Thyroid gland (tissue), 4 donors: ENCODE results near the gene PRELP.

Experiments used
- CTCF ChIP-seq, 6 experiments: fragments of 200-600 bp in 3 of 6; fragments of 450-650 bp in 3 of 6; sonication (generic) in 3 of 6; IDR thresholded peaks; one replicate each; pipeline ENCODE4 v1.5.1; 2016 to 2019; ENCODE audit warnings: antibody characterized with exemption in 6 of 6, mild to moderate bottlenecking in 2 of 6, inconsistent platforms in 1 of 6, moderate library complexity in 1 of 6
- POLR2A ChIP-seq, 2 donors: fragments of 450-650 bp; IDR thresholded peaks; one replicate each; pipeline ENCODE4 v1.6.1; 2017; ENCODE audit warnings: antibody characterized with exemption in 2 of 2, mild to moderate bottlenecking in 2 of 2, moderate library complexity in 1 of 2

- TF ChIP-seq CTCF (IDR thresholded peaks at IDR 0.05) (no peak), POLR2A (IDR thresholded peaks at IDR 0.05) (no peak)
Observed at GRCh38 chr1:203480525-203481084, 5.0 kb downstream of the PRELP start.
